GM19438 (cell line): ENCODE results near the gene DUSP8.
"Not testable (repeated sequence)": the region's sequence is repeated elsewhere in the genome, so short reads cannot be mapped to it uniquely, and the experiment has no call there.

Source experiments
- ATAC-seq: cut with Tn5 transposase; IDR thresholded peaks from one replicate; pipeline ENCODE4 v1.9.1; 2021; ENCODE audit warnings: low read depth; ENCODE audit not compliant: unreplicated experiment

Gene DUSP8

GRCh38 chr11:1572197-1573076, at the start of gene DUSP8:
DUSP8 (minus strand) TSS chr11:1572271; CDS start chr11:1565826, 6,445 bp downstream.
- ATAC-seq: peak; percentile 53

- ATAC-seq: no peak
Measured at GRCh38 chr11:1619449-1619848, 47.4 kb upstream of the DUSP8 start.

- no peak for ATAC-seq
Measured at GRCh38 chr11:1618231-1618630, 46.2 kb upstream of the DUSP8 start.

GRCh38 chr11:1608363-1608762, 36.3 kb upstream of the DUSP8 start, which contains the start of gene KRTAP5-3:
KRTAP5-3 (minus strand) TSS chr11:1608463; CDS start chr11:1608385, 78 bp downstream.
- no peak for ATAC-seq

GRCh38 chr11:1607901-1608300, 35.8 kb upstream of the DUSP8 start:
- not testable (repeated sequence) for ATAC-seq

GRCh38 chr11:1607156-1607845, 35.2 kb upstream of the DUSP8 start:
- ATAC-seq: not testable (repeated sequence)

- peak; percentile 66 for ATAC-seq
Measured at GRCh38 chr11:1605923-1606322, 33.9 kb upstream of the DUSP8 start.

GRCh38 chr11:1604711-1605110, 32.6 kb upstream of the DUSP8 start:
- no peak for ATAC-seq

GRCh38 chr11:1604181-1604580, 32.1 kb upstream of the DUSP8 start:
- no peak for ATAC-seq

- no peak for ATAC-seq
Measured at GRCh38 chr11:1603629-1604028, 31.6 kb upstream of the DUSP8 start.

- not testable (repeated sequence) for ATAC-seq
Measured at GRCh38 chr11:1601663-1602062, 29.6 kb upstream of the DUSP8 start.

GRCh38 chr11:1600626-1601025, 28.6 kb upstream of the DUSP8 start:
- no peak for ATAC-seq

GRCh38 chr11:1598816-1599215, 26.7 kb upstream of the DUSP8 start:
- no peak for ATAC-seq

- not testable (repeated sequence) for ATAC-seq
Measured at GRCh38 chr11:1598406-1598805, 26.3 kb upstream of the DUSP8 start.

GRCh38 chr11:1597994-1598380, 25.9 kb upstream of the DUSP8 start, which contains the start of gene KRTAP5-2:
KRTAP5-2 (minus strand) TSS chr11:1598294; CDS start chr11:1598250, 44 bp downstream.
- no peak for ATAC-seq

GRCh38 chr11:1597331-1597993, 25.4 kb upstream of the DUSP8 start:
- no peak for ATAC-seq

- not testable (repeated sequence) for ATAC-seq
Measured at GRCh38 chr11:1596576-1597121, 24.6 kb upstream of the DUSP8 start.

- not testable (repeated sequence) for ATAC-seq
Measured at GRCh38 chr11:1595994-1596575, 24.0 kb upstream of the DUSP8 start.

GRCh38 chr11:1592628-1593027, 20.6 kb upstream of the DUSP8 start:
- ATAC-seq: no peak

GRCh38 chr11:1589996-1590395, 17.9 kb upstream of the DUSP8 start:
- ATAC-seq: no peak
